Astrocyte (in vitro differentiated cells and primary cell): ENCODE results near the gene CNTNAP5. TPM values are rescaled to one million over a fixed set of nuclear protein-coding genes. Genes with fewer than 3 reads are reported as not detected.

Source experiments
- DNase-seq: peaks from one replicate; pipeline ENCODE4 v3.0.0-alpha.2; 2010; ENCODE audit warnings: low read depth
- FAIRE-seq: peaks from 2 replicates; lab custom pipeline; 2011; peaks lifted over from hg19 to GRCh38; lab: Jason Lieb, UNC
- H2AFZ ChIP-seq: 2 replicates; pipeline ENCODE4 v1.6.0; 2012; ENCODE audit warnings: low read depth, low read length, inconsistent platforms
- H3K27ac ChIP-seq: 2 replicates; pipeline ENCODE4 v1.5.1; 2011; ENCODE audit warnings: low read depth, low read length, inconsistent platforms
- H3K27me3 ChIP-seq: 2 replicates; pipeline ENCODE4 v1.6.0; 2011; ENCODE audit warnings: low read length, inconsistent platforms; ENCODE audit not compliant: insufficient read depth
- H3K36me3 ChIP-seq: 2 replicates; pipeline ENCODE4 v1.5.1; 2011; ENCODE audit warnings: low read length, inconsistent platforms; ENCODE audit not compliant: insufficient read depth
- H3K4me1 ChIP-seq: 2 replicates; pipeline ENCODE4 v1.5.1; 2011; ENCODE audit warnings: low read length, inconsistent platforms; ENCODE audit not compliant: insufficient read depth
- H3K4me2 ChIP-seq: 2 replicates; pipeline ENCODE4 v1.6.0; 2012; ENCODE audit warnings: low read length, inconsistent platforms
- H3K4me3 ChIP-seq: 2 replicates; pipeline ENCODE4 v1.5.1; 2011; ENCODE audit warnings: low read depth, mild to moderate bottlenecking, low read length, inconsistent platforms; ENCODE audit not compliant: insufficient read depth
- H3K79me2 ChIP-seq: 2 replicates; pipeline ENCODE4 v1.6.0; 2012; ENCODE audit warnings: mild to moderate bottlenecking, low read length, inconsistent platforms; ENCODE audit not compliant: insufficient read depth
- H3K9ac ChIP-seq: 2 replicates; pipeline ENCODE4 v1.6.0; 2012; ENCODE audit warnings: mild to moderate bottlenecking, low read length, inconsistent platforms
- H3K9me3 ChIP-seq: 2 replicates; pipeline ENCODE4 v1.5.1; 2012; ENCODE audit warnings: low read depth, mild to moderate bottlenecking, low read length, inconsistent platforms; ENCODE audit not compliant: insufficient read depth
- H4K20me1 ChIP-seq: 2 replicates; pipeline ENCODE4 v1.6.0; 2012; ENCODE audit warnings: low read length, inconsistent platforms; ENCODE audit not compliant: insufficient read depth
- H3K27ac Mint-ChIP-seq: one replicate; pipeline ENCODE4 v1.8.0; 2021; ENCODE audit warnings: mild to moderate bottlenecking, mixed read lengths; ENCODE audit not compliant: unreplicated experiment
- H3K27me3 Mint-ChIP-seq: one replicate; pipeline ENCODE4 v1.8.0; 2021; ENCODE audit warnings: low read depth, mixed read lengths; ENCODE audit not compliant: unreplicated experiment
- H3K36me3 Mint-ChIP-seq: one replicate; pipeline ENCODE4 v1.8.0; 2021; ENCODE audit warnings: low read depth, mixed read lengths; ENCODE audit not compliant: unreplicated experiment
- H3K4me1 Mint-ChIP-seq: one replicate; pipeline ENCODE4 v1.8.0; 2021; ENCODE audit warnings: low read depth, mixed read lengths; ENCODE audit not compliant: unreplicated experiment
- H3K4me3 Mint-ChIP-seq: one replicate; pipeline ENCODE4 v1.8.0; 2021; ENCODE audit warnings: mild to moderate bottlenecking, moderate library complexity, mixed read lengths; ENCODE audit not compliant: unreplicated experiment
- H3K9me3 Mint-ChIP-seq: one replicate; pipeline ENCODE4 v1.8.0; 2021; ENCODE audit warnings: mild to moderate bottlenecking, mixed read lengths; ENCODE audit not compliant: unreplicated experiment
- EZH2 ChIP-seq: IDR thresholded peaks from 2 replicates; pipeline ENCODE4 v1.6.1; 2012; ENCODE audit warnings: mild to moderate bottlenecking, low read length, inconsistent platforms; ENCODE audit not compliant: insufficient read depth
- total RNA-seq: library from RNA; stranded (reverse); gene quantifications from 2 replicates; pipeline ENCODE4 v1.2.1, GENCODE V29; 2021
- TF ChIP-seq, protein P1 (sequence below): IDR thresholded peaks from 2 replicates; pipeline ENCODE4 v1.5.1; 2011; ENCODE audit warnings: low read depth, mild to moderate bottlenecking, inconsistent platforms, low read length, moderate library complexity; ENCODE audit not compliant: insufficient read depth

The CNTNAP5 gene
- total RNA-seq, 1 donor from 2014 or later = 0.30 TPM

DNA sequence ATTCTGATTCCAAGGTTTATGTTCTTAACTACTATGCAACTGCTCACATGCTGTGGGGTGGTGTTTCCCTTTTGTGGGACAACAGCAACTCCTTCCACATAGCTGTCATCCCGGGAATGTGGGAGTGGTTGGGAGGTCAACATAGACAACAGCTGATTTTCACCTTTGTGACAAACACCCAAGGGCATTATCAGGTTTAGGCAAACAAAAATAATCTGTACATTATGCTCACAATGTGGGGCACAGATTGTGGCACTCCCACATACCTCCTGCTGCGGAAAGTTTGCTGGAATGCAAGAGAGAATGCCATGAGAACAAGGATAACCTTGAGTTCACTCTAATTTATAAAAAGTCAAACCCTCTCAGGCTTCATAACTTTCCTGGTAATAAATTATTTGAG lies 582.6 kb downstream of the CNTNAP5 start:
- Histone ChIP-seq H3K9ac (no peak overlapping the region), H3K27ac (no peak overlapping the region), H2AFZ (no peak overlapping the region), H3K4me1 (no peaks in the 10 kb centered on the region), H4K20me1 (no peaks in the 10 kb centered on the region), H3K36me3 (no peaks in the 10 kb centered on the region), H3K9me3 (no peaks in the 10 kb centered on the region), H3K79me2 (no peaks in the 10 kb centered on the region), H3K4me2 (no peak overlapping the region), H3K4me3 (no peak overlapping the region), H3K27me3 (no peaks in the 10 kb centered on the region)
- FAIRE-seq (no peak), DNase-seq (no peak)
- H3K9me3 Mint-ChIP-seq = no peaks in the 10 kb centered on the region
- H3K4me3 Mint-ChIP-seq = no peak overlapping the region
- H3K27me3 Mint-ChIP-seq = no peaks in the 10 kb centered on the region
- no peaks in the 10 kb centered on the region for H3K36me3 Mint-ChIP-seq
- peaks cover 2% of the 10 kb centered on the region for H3K4me1 Mint-ChIP-seq
- H3K27ac Mint-ChIP-seq = no peak overlapping the region
- no peak for TF ChIP-seq EZH2
- TF ChIP-seq, protein P1, sequence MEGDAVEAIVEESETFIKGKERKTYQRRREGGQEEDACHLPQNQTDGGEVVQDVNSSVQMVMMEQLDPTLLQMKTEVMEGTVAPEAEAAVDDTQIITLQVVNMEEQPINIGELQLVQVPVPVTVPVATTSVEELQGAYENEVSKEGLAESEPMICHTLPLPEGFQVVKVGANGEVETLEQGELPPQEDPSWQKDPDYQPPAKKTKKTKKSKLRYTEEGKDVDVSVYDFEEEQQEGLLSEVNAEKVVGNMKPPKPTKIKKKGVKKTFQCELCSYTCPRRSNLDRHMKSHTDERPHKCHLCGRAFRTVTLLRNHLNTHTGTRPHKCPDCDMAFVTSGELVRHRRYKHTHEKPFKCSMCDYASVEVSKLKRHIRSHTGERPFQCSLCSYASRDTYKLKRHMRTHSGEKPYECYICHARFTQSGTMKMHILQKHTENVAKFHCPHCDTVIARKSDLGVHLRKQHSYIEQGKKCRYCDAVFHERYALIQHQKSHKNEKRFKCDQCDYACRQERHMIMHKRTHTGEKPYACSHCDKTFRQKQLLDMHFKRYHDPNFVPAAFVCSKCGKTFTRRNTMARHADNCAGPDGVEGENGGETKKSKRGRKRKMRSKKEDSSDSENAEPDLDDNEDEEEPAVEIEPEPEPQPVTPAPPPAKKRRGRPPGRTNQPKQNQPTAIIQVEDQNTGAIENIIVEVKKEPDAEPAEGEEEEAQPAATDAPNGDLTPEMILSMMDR = no peak

DNA sequence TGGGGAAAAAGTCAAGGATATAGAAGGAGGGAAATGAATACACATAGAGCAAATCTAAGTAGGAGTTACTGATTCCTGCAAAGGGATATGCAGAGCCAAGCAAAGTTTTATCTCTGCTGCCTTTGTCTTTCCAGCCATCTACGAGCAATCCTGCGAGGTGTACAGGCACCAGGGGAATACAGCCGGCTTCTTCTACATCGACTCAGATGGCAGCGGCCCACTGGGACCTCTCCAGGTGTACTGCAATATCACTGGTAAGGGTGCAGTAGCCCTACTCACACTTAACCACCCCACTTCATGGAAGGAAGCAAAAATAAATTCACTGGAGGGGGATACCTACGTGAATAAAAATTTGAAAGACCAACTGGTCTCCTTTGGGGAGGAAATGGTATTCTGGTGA lies 584.6 kb downstream of the CNTNAP5 start:
- Histone ChIP-seq H3K4me1 (no peaks in the 10 kb centered on the region), H3K79me2 (no peaks in the 10 kb centered on the region), H3K9ac (no peak overlapping the region), H3K4me2 (no peak overlapping the region), H3K27me3 (no peaks in the 10 kb centered on the region), H4K20me1 (no peaks in the 10 kb centered on the region), H3K9me3 (no peaks in the 10 kb centered on the region), H3K4me3 (no peak overlapping the region), H3K27ac (no peak overlapping the region), H3K36me3 (no peaks in the 10 kb centered on the region), H2AFZ (no peak overlapping the region)
- FAIRE-seq (no peak), DNase-seq (no peak)
- Mint-ChIP-seq H3K27me3 (no peaks in the 10 kb centered on the region), H3K4me1 (peaks cover 2% of the 10 kb centered on the region), H3K4me3 (no peak overlapping the region), H3K9me3 (no peaks in the 10 kb centered on the region), H3K27ac (no peak overlapping the region), H3K36me3 (no peaks in the 10 kb centered on the region)
- no peak for TF ChIP-seq EZH2
- TF ChIP-seq, protein P1 = no peak

DNA sequence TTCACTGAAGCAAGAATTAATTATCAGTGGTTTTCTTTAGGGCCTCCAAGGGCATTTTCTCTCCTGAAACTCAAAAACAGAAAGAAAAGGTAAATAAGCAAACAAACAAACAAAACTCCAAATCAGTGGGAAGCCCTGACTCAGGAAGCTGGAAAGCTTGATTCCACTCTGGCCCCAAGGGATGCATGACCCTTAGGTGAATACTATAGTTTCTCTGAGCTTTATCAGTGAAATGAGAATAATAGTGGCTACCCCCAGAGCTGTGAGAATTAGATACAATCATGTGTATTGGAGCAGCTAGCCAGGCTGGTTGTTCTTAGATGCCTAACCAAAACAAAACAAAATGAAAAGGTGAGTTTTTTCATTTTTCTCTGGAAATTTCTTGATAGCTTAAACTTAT lies 585.1 kb downstream of the CNTNAP5 start:
- no peaks in the 10 kb centered on the region for H3K9me3 Mint-ChIP-seq
- H2AFZ ChIP-seq = no peak overlapping the region
- H3K79me2 ChIP-seq = no peaks in the 10 kb centered on the region
- H3K27ac Mint-ChIP-seq = no peak overlapping the region
- no peaks in the 10 kb centered on the region for H3K4me1 ChIP-seq
- H3K9ac ChIP-seq = no peak overlapping the region
- FAIRE-seq (no peak), DNase-seq (no peak)
- H3K27me3 Mint-ChIP-seq = no peaks in the 10 kb centered on the region
- H3K4me3 Mint-ChIP-seq = no peak overlapping the region
- H3K4me3 ChIP-seq = no peak overlapping the region
- no peak overlapping the region for H3K27ac ChIP-seq
- H4K20me1 ChIP-seq = no peaks in the 10 kb centered on the region
- TF ChIP-seq, protein P1 = no peak
- no peak for TF ChIP-seq EZH2
- peaks cover 2% of the 10 kb centered on the region for H3K4me1 Mint-ChIP-seq
- H3K36me3 ChIP-seq = no peaks in the 10 kb centered on the region
- no peaks in the 10 kb centered on the region for H3K36me3 Mint-ChIP-seq
- no peaks in the 10 kb centered on the region for H3K27me3 ChIP-seq
- no peaks in the 10 kb centered on the region for H3K9me3 ChIP-seq
- H3K4me2 ChIP-seq = no peak overlapping the region
